Transverse colon (tissue), 4 donors: ENCODE results near the gene BMAL2. TPM values are rescaled to one million over a fixed set of nuclear protein-coding genes. Genes with fewer than 3 reads are reported as not detected.

Experiments
- DNase-seq: peaks from one replicate; pipeline ENCODE4 v3.0.0-alpha.2; 2019
- H3K27ac ChIP-seq, 4 donors: fragments of 200-600 bp; sonication (generic); 2 replicates each; pipeline ENCODE4 v1.5.1; 2016 to 2018; ENCODE audit warnings: inconsistent platforms in 4 of 4
- H3K27me3 ChIP-seq: fragments of 200-600 bp; sonication (generic); 2 replicates; pipeline ENCODE4 v1.5.1; 2017; ENCODE audit warnings: inconsistent platforms
- H3K36me3 ChIP-seq, 4 donors: fragments of 200-600 bp; sonication (generic); 2 replicates each; pipeline ENCODE4 v1.5.1; 2017 to 2019; ENCODE audit warnings: inconsistent platforms in 4 of 4
- H3K4me1 ChIP-seq, 4 donors: fragments of 200-600 bp; sonication (generic); 2 replicates each; pipeline ENCODE4 v1.5.1; 2017 to 2020; ENCODE audit warnings: inconsistent platforms in 4 of 4
- H3K4me3 ChIP-seq, 4 donors: fragments of 200-600 bp; sonication (generic); 1 replicate in 1 of 4; 2 replicates in 3 of 4; pipeline versions ENCODE4 v1.5.1 to v1.6.1; 2017 to 2019; ENCODE audit warnings: inconsistent platforms in 4 of 4
- H3K9me3 ChIP-seq, 2 donors: fragments of 200-600 bp; sonication (generic); 2 replicates each; pipeline ENCODE4 v1.5.1; 2017 to 2019; ENCODE audit warnings: inconsistent platforms in 2 of 2
- EP300 ChIP-seq: sonication (generic); formaldehyde crosslinking; IDR thresholded peaks from one replicate; pipeline ENCODE4 v1.6.1; 2017; ENCODE audit warnings: antibody characterized with exemption, low read depth
- POLR2A ChIP-seq: fragments of 450-650 bp; IDR thresholded peaks from one replicate; pipeline ENCODE4 v1.6.1; 2016; ENCODE audit warnings: antibody characterized with exemption, mild to moderate bottlenecking, moderate library complexity
- POLR2AphosphoS5 ChIP-seq, 3 donors: sonication (generic); formaldehyde crosslinking; IDR thresholded peaks; one replicate each; pipeline ENCODE4 v1.6.1; 2016; ENCODE audit warnings: antibody characterized with exemption in 3 of 3
- WGBS, 2 donors: methylation state at CpG; one replicate each; pipeline ENCODE4 v1.1.5; 2018; ENCODE audit warnings: low coverage in 1 of 2; 5-methylcytosine and 5-hydroxymethylcytosine counted together
- in situ Hi-C, 4 donors: fragments of 200-750 bp; cut with MboI; loops; one replicate each; pipeline versions ENCODE4 v1.15.0 to v1.15.1; 2017; ENCODE audit warnings: low sequenced_read_pairs in 3 of 4, low pct_ligation_motif_present in 1 of 4, low pct_unique_long_range_greater_than_20kb in 1 of 4
- intact Hi-C: fragments of 100-400 bp; cut with DNase I; formaldehyde crosslinking; loops from one replicate; pipeline ENCODE4 v1.15.1; 2023; ENCODE audit warnings: low total_unique reads
- total RNA-seq, 4 donors: library from RNA; depleted of rRNA; stranded (reverse); fragments of >200 nt; gene quantifications; one replicate each; pipeline ENCODE4 v1.1.0, GENCODE V29; 2016
- TF ChIP-seq, protein P1 (sequence below), 5 experiments: fragments of 200-600 bp in 3 of 5; fragments of 450-650 bp in 2 of 5; sonication (generic) in 3 of 5; IDR thresholded peaks; 1 replicate in 2 of 5; 2 replicates in 3 of 5; pipeline ENCODE4 v1.5.1; 2016 to 2017; ENCODE audit warnings: antibody characterized with exemption in 5 of 5, inconsistent platforms in 3 of 5, mild to moderate bottlenecking in 2 of 5, moderate library complexity in 1 of 5

The BMAL2 gene
- total RNA-seq, 4 donors from 2014 or later: 0.75 to 1.7 (median 1.3) TPM

GRCh38 chr12:27300226-27300625 lies 32.4 kb upstream of the BMAL2 start:
- TF ChIP-seq EP300 (no peak), POLR2A (no peak), POLR2AphosphoS5 (IDR thresholded peaks at IDR 0.05) (no peak)
- TF ChIP-seq, protein P1, sequence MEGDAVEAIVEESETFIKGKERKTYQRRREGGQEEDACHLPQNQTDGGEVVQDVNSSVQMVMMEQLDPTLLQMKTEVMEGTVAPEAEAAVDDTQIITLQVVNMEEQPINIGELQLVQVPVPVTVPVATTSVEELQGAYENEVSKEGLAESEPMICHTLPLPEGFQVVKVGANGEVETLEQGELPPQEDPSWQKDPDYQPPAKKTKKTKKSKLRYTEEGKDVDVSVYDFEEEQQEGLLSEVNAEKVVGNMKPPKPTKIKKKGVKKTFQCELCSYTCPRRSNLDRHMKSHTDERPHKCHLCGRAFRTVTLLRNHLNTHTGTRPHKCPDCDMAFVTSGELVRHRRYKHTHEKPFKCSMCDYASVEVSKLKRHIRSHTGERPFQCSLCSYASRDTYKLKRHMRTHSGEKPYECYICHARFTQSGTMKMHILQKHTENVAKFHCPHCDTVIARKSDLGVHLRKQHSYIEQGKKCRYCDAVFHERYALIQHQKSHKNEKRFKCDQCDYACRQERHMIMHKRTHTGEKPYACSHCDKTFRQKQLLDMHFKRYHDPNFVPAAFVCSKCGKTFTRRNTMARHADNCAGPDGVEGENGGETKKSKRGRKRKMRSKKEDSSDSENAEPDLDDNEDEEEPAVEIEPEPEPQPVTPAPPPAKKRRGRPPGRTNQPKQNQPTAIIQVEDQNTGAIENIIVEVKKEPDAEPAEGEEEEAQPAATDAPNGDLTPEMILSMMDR (IDR thresholded peaks at IDR 0.05): no peak
- H3K4me1 ChIP-seq: peaks cover 0 to 27% (median 3%) of the 10 kb centered on the region in 4 donors
- intact Hi-C loops: loop anchor here (10.0 kb wide), 1 partner anchor 285 kb away; the partner anchor contains the start of gene TM7SF3
- in situ Hi-C loops: loop anchor here in 3 of 4 donors (25.0 kb wide), 2 partner anchors 163 to 263 kb away; no protein-coding TSS in a partner anchor
- H3K36me3 ChIP-seq: peaks cover 0 to 10% (median 2%) of the 10 kb centered on the region in 4 donors
- H3K4me3 ChIP-seq: no peak overlapping the region
- no peak for DNase-seq
- H3K9me3 ChIP-seq: no peaks in the 10 kb centered on the region
- no peaks in the 10 kb centered on the region for H3K27me3 ChIP-seq
- H3K27ac ChIP-seq: peak overlapping the region in 1 of 4 donors; percentile 12

DNA sequence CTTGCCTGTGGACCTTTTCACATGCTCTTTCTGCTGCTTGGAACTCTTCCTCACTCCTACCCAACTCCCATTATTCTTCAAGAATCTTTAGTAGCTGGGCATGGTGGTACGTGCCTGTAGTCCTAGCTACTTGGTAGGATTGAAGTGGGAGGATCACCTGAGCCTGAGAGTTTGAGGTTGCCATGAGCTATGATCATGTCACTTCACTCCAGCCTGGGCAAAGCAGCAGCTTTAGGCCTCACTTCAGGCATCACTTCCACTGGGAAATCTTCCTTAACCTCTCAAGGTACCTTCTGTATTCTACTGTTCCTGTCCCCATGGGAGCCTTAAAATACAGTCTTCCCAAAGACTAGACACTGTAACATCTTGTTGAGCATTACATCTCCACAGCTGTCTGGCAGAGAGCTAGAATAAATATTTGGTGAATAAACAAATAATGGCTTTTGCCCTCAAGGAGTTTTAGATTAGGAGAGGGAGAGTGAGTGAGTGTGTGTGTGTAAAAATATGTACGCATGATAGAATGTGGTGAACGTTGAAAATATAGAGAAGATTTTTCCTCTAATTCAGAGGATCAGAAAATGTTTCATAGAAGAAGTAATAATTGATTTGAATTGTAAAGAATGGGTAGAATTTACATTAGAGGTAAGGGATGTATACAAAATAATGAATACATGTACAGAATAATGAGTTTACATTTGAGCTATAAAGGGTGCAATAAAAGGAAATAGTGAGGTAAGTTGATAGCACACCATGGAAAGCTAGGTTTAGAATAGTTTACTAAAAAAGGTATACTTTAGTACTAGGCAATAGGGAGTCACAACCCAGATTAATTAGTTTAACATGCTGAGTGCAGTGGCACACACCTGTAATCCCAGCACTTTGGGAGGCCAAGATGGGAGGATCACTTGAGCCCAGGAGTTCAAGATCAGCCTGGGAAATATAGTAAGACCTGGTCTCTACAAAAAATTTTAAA lies 29.2 kb upstream of the BMAL2 start:
- Histone ChIP-seq H3K4me3 (no peak overlapping the region), H3K27ac (peak overlapping the region in 3 of 4 donors; percentile 18 to 50 (median 25)), H3K4me1 (peaks cover 0 to 29% (median 3%) of the 10 kb centered on the region in 4 donors), H3K9me3 (no peaks in the 10 kb centered on the region), H3K36me3 (peaks cover 0 to 9% (median 2%) of the 10 kb centered on the region in 4 donors), H3K27me3 (no peaks in the 10 kb centered on the region)
- in situ Hi-C loops: loop anchor here in 3 of 4 donors (25.0 kb wide), 2 partner anchors 166 to 266 kb away; no protein-coding TSS in a partner anchor
- TF ChIP-seq, protein P1 (IDR thresholded peaks at IDR 0.05): no peak
- TF ChIP-seq POLR2AphosphoS5 (IDR thresholded peaks at IDR 0.05) (no peak), POLR2A (no peak), EP300 (no peak)
- WGBS, 2 donors: 33 to 54% methylated on average over 2 to 3 of the region's 3 CpGs
- no peak for DNase-seq
- intact Hi-C loops: loop anchor here (10.0 kb wide), 1 partner anchor 289 kb away; the partner anchor contains the start of gene TM7SF3

GRCh38 chr12:27304856-27305255 lies 27.8 kb upstream of the BMAL2 start:
- peaks cover 0 to 19% (median 7%) of the 10 kb centered on the region in 4 donors for H3K36me3 ChIP-seq
- H3K4me1 ChIP-seq: peaks cover 0 to 28% (median 3%) of the 10 kb centered on the region in 4 donors
- in situ Hi-C loops: loop anchor here in 3 of 4 donors (25.0 kb wide), 2 partner anchors 168 to 268 kb away; no protein-coding TSS in a partner anchor
- no peak for TF ChIP-seq EP300
- TF ChIP-seq, protein P1 (IDR thresholded peaks at IDR 0.05): no peak
- no peak for TF ChIP-seq POLR2AphosphoS5 (IDR thresholded peaks at IDR 0.05)
- no peak for TF ChIP-seq POLR2A
- WGBS, 2 donors: 76% methylated on average over 1 of the region's 1 CpG; no CpG with 5 or more reads in 1 of the 2 donors
- DNase-seq: no peak
- H3K4me3 ChIP-seq: no peak overlapping the region
- no peaks in the 10 kb centered on the region for H3K27me3 ChIP-seq
- H3K9me3 ChIP-seq: no peaks in the 10 kb centered on the region
- H3K27ac ChIP-seq: peak overlapping the region in 3 of 4 donors; percentile 40 to 49 (median 45)
- intact Hi-C loops: loop anchor here (10.0 kb wide), 1 partner anchor 290 kb away; the partner anchor contains the start of gene TM7SF3
